GM12878 (cell line): ENCODE measurements around the gene REST. TPM values are rescaled to one million over a fixed set of nuclear protein-coding genes. Genes with fewer than 3 reads are reported as not detected.

ENCODE experiments used
- BCL3 ChIP-seq: IDR thresholded peaks from 2 replicates; pipeline ENCODE4 v1.6.1; 2011; ENCODE audit warnings: borderline replicate concordance, low read depth, mild to moderate bottlenecking, moderate library complexity, low read length; ENCODE audit not compliant: insufficient read depth, poor library complexity, severe bottlenecking
- EED ChIP-seq: sonication (generic); IDR thresholded peaks from 2 replicates; pipeline ENCODE4 v1.6.1; 2016; ENCODE audit warnings: antibody characterized with exemption, low read depth
- EP300 ChIP-seq, 2 experiments: fragments of 150-350 bp in 1 of 2; IDR thresholded peaks; 2 replicates each; pipeline ENCODE4 v1.6.1; 2011 to 2012; ENCODE audit warnings: low read depth in 2 of 2, low read length in 2 of 2, borderline replicate concordance in 1 of 2, improper control_type of control experiment in 1 of 2, inconsistent platforms in 1 of 2; ENCODE audit not compliant: control insufficient read depth in 1 of 2
- FOS ChIP-seq: IDR thresholded peaks from 3 replicates; pipeline ENCODE4 v1.6.1; 2011; ENCODE audit warnings: borderline replicate concordance; ENCODE audit not compliant: insufficient read length; ENCODE audit errors: extremely low read depth
- HCFC1 ChIP-seq: fragments of 150-350 bp; IDR thresholded peaks from 2 replicates; pipeline ENCODE4 v1.6.1; 2014; ENCODE audit warnings: low read length
- HDGF ChIP-seq: fragments of 450-650 bp; IDR thresholded peaks from 2 replicates; pipeline ENCODE4 v1.6.1; 2016; ENCODE audit warnings: antibody characterized with exemption
- JUNB ChIP-seq: IDR thresholded peaks from 2 replicates; pipeline ENCODE4 v1.6.1; 2016; ENCODE audit warnings: antibody characterized with exemption, mild to moderate bottlenecking
- KAT2A ChIP-seq: conservative IDR thresholded peaks from 2 replicates; pipeline ENCODE4 v1.6.1; 2011; ENCODE audit warnings: low read depth, low read length; ENCODE audit not compliant: control insufficient read depth
- LARP7 ChIP-seq: fragments of 450-650 bp; IDR thresholded peaks from 2 replicates; pipeline ENCODE4 v1.6.1; 2017; ENCODE audit warnings: mild to moderate bottlenecking
- MEF2B ChIP-seq: fragments of 450-650 bp; IDR thresholded peaks from 2 replicates; pipeline ENCODE4 v1.6.1; 2018; ENCODE audit warnings: mild to moderate bottlenecking, moderate library complexity; ENCODE audit not compliant: partially characterized antibody, poor library complexity, severe bottlenecking
- NFYA ChIP-seq: IDR thresholded peaks from 2 replicates; pipeline ENCODE4 v1.6.1; 2011; ENCODE audit warnings: low read depth, mild to moderate bottlenecking, low read length, improper control_type of control experiment, borderline replicate concordance
- RAD21 ChIP-seq: IDR thresholded peaks from 2 replicates; pipeline ENCODE4 v1.6.1; 2011; ENCODE audit warnings: mild to moderate bottlenecking, low read depth, low read length, moderate library complexity; ENCODE audit not compliant: insufficient read depth
- RAD51 ChIP-seq: fragments of 450-650 bp; IDR thresholded peaks from 2 replicates; pipeline ENCODE4 v1.6.1; 2016; ENCODE audit warnings: moderate library complexity, mild to moderate bottlenecking, inconsistent platforms
- SMAD1 ChIP-seq: fragments of 450-650 bp; IDR thresholded peaks from 2 replicates; pipeline ENCODE4 v1.6.1; 2018; ENCODE audit warnings: mild to moderate bottlenecking, low read depth; ENCODE audit not compliant: partially characterized antibody
- SMAD5 ChIP-seq: IDR thresholded peaks from 2 replicates; pipeline ENCODE4 v1.6.1; 2016; ENCODE audit warnings: antibody characterized with exemption, low read depth
- SMC3 ChIP-seq: IDR thresholded peaks from 2 replicates; pipeline ENCODE4 v1.6.1; 2011; ENCODE audit warnings: low read length, improper control_type of control experiment, borderline replicate concordance
- SREBF1 ChIP-seq: IDR thresholded peaks from 2 replicates; pipeline ENCODE4 v1.6.1; 2012; ENCODE audit warnings: mild to moderate bottlenecking, low read length
- SUZ12 ChIP-seq: fragments of 200-600 bp; sonication (generic); IDR thresholded peaks from one replicate; pipeline ENCODE4 v1.6.1; 2018; ENCODE audit warnings: antibody characterized with exemption, mild to moderate bottlenecking; ENCODE audit not compliant: unreplicated experiment
- TBL1XR1 ChIP-seq: IDR thresholded peaks from 2 replicates; pipeline ENCODE4 v1.6.1; 2012; ENCODE audit warnings: low read depth, low read length, improper control_type of control experiment
- ZSCAN29 ChIP-seq: fragments of 450-650 bp; IDR thresholded peaks from 2 replicates; pipeline ENCODE4 v1.6.1; 2017; ENCODE audit warnings: mild to moderate bottlenecking, moderate library complexity
- ZZZ3 ChIP-seq: IDR thresholded peaks from 2 replicates; pipeline ENCODE4 v1.6.1; 2011; ENCODE audit warnings: low read depth; ENCODE audit not compliant: control insufficient read depth, insufficient read length
- polyA plus RNA-seq, 11 experiments: library from polyadenylated mRNA; depleted of rRNA in 4 of 11; unstranded in 6 of 11; stranded (reverse) in 5 of 11; fragments of >200 nt; fragmentation: Nextera tagmentation in 4 of 11; fragmentation: Illumina TruSeq in 1 of 11; extraction: Ambion mirVana in 4 of 11; extraction: Trizol in 1 of 11; gene quantifications; 1 replicate in 1 of 11; 2 replicates in 10 of 11; pipeline versions ENCODE4 v1.2.1 to v1.2.3, GENCODE V29; 2011 to 2016; ENCODE audit warnings: inconsistent platforms in 2 of 11, missing spikeins in 2 of 11, low read depth in 1 of 11
- total RNA-seq, 4 experiments: library from RNA; depleted of rRNA in 3 of 4; stranded (reverse); fragments of >200 nt in 3 of 4; fragmentation: Illumina TruSeq in 1 of 4; extraction: Trizol in 1 of 4; gene quantifications; 2 replicates each; pipeline versions ENCODE4 v1.2.1 to v1.2.3, GENCODE V29; 2013 to 2021
- TF ChIP-seq, protein P1 (sequence below): IDR thresholded peaks from 2 replicates; pipeline ENCODE4 v1.6.1; 2012; ENCODE audit warnings: mild to moderate bottlenecking, low read depth, low read length
- TF ChIP-seq, protein P2 (sequence below): IDR thresholded peaks from 2 replicates; pipeline ENCODE4 v1.6.1; 2012; ENCODE audit warnings: low read depth, low read length, improper control_type of control experiment
- TF ChIP-seq, protein P3 (sequence below): fragments of 450-650 bp; formaldehyde crosslinking; IDR thresholded peaks from 2 replicates; pipeline ENCODE4 v1.4.0; 2020; ENCODE audit warnings: mild to moderate bottlenecking, moderate library complexity

Gene REST
- total and polyA plus RNA-seq, 10 of the 15 experiments (the other 5 are each of a cell fraction or from before 2014, with no cell fraction given): 3.7 to 36.3 (median 20.4) TPM

DNA sequence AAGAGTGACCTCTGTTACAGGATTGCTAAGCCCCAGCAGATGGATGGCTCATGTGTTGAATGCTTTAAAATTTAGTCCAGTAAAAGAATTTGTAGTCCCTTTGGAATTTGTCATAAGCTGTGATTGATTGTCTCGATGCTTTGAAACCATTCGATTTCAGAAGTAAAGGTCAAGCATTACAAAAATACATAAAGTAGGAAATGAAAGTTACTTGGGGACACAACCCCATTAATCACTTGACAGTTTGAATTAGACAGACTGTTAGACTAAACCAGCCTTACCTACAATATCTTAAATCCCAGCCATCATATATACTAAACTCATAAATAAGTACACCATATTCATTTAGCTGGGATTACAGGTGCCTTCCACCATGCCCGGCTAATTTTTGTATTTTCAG, 6.6 kb downstream of the REST start (continued):
- no peak for TF ChIP-seq JUNB
- no peak for TF ChIP-seq SREBF1
- TF ChIP-seq HCFC1: no peak
- TF ChIP-seq ZZZ3: no peak
- TF ChIP-seq, protein P1, sequence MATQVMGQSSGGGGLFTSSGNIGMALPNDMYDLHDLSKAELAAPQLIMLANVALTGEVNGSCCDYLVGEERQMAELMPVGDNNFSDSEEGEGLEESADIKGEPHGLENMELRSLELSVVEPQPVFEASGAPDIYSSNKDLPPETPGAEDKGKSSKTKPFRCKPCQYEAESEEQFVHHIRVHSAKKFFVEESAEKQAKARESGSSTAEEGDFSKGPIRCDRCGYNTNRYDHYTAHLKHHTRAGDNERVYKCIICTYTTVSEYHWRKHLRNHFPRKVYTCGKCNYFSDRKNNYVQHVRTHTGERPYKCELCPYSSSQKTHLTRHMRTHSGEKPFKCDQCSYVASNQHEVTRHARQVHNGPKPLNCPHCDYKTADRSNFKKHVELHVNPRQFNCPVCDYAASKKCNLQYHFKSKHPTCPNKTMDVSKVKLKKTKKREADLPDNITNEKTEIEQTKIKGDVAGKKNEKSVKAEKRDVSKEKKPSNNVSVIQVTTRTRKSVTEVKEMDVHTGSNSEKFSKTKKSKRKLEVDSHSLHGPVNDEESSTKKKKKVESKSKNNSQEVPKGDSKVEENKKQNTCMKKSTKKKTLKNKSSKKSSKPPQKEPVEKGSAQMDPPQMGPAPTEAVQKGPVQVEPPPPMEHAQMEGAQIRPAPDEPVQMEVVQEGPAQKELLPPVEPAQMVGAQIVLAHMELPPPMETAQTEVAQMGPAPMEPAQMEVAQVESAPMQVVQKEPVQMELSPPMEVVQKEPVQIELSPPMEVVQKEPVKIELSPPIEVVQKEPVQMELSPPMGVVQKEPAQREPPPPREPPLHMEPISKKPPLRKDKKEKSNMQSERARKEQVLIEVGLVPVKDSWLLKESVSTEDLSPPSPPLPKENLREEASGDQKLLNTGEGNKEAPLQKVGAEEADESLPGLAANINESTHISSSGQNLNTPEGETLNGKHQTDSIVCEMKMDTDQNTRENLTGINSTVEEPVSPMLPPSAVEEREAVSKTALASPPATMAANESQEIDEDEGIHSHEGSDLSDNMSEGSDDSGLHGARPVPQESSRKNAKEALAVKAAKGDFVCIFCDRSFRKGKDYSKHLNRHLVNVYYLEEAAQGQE: no peak
- TF ChIP-seq SMAD5: no peak
- no peak for TF ChIP-seq KAT2A
- TF ChIP-seq NFYA: no peak
- TF ChIP-seq TBL1XR1: no peak
- no peak for TF ChIP-seq SUZ12
- no peak for TF ChIP-seq FOS
- TF ChIP-seq RAD21: no peak
- no peak for TF ChIP-seq ZSCAN29
- TF ChIP-seq HDGF: no peak
- TF ChIP-seq LARP7: no peak
- no peak for TF ChIP-seq SMC3
- TF ChIP-seq, protein P2, sequence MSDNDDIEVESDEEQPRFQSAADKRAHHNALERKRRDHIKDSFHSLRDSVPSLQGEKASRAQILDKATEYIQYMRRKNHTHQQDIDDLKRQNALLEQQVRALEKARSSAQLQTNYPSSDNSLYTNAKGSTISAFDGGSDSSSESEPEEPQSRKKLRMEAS: no peak
- peak; percentile 16 for TF ChIP-seq MEF2B
- TF ChIP-seq RAD51: no peak
- no peak for TF ChIP-seq EP300 (IDR thresholded peaks at IDR 0.05; ENCODE audit: borderline replicate concordance in 1 of 2, control insufficient read depth in 1 of 2, low read depth in 2 of 2, low read length in 2 of 2)
- TF ChIP-seq SMAD1: no peak
- no peak for TF ChIP-seq EED
- TF ChIP-seq, protein P3, sequence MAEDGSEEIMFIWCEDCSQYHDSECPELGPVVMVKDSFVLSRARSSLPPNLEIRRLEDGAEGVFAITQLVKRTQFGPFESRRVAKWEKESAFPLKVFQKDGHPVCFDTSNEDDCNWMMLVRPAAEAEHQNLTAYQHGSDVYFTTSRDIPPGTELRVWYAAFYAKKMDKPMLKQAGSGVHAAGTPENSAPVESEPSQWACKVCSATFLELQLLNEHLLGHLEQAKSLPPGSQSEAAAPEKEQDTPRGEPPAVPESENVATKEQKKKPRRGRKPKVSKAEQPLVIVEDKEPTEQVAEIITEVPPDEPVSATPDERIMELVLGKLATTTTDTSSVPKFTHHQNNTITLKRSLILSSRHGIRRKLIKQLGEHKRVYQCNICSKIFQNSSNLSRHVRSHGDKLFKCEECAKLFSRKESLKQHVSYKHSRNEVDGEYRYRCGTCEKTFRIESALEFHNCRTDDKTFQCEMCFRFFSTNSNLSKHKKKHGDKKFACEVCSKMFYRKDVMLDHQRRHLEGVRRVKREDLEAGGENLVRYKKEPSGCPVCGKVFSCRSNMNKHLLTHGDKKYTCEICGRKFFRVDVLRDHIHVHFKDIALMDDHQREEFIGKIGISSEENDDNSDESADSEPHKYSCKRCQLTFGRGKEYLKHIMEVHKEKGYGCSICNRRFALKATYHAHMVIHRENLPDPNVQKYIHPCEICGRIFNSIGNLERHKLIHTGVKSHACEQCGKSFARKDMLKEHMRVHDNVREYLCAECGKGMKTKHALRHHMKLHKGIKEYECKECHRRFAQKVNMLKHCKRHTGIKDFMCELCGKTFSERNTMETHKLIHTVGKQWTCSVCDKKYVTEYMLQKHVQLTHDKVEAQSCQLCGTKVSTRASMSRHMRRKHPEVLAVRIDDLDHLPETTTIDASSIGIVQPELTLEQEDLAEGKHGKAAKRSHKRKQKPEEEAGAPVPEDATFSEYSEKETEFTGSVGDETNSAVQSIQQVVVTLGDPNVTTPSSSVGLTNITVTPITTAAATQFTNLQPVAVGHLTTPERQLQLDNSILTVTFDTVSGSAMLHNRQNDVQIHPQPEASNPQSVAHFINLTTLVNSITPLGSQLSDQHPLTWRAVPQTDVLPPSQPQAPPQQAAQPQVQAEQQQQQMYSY (CRISPR knock-in tag): no peak
- TF ChIP-seq BCL3: no peak
